HEK293 (cell line): ENCODE results near the gene SLC25A12.

Experiments used
- YY1 ChIP-seq: fragments of 450-650 bp; formaldehyde crosslinking; IDR thresholded peaks from 2 replicates; pipeline ENCODE4 v1.5.1; 2018; ENCODE audit warnings: missing biosample characterization, missing genetic modification characterization
- ZBTB1 ChIP-seq: fragments of 450-650 bp; formaldehyde crosslinking; IDR thresholded peaks from 2 replicates; pipeline ENCODE4 v1.5.1; 2016; ENCODE audit warnings: missing biosample characterization, missing genetic modification characterization
- ZNF324 ChIP-seq: fragments of 450-650 bp; formaldehyde crosslinking; IDR thresholded peaks from 2 replicates; pipeline ENCODE4 v1.5.1; 2016; ENCODE audit warnings: missing biosample characterization, missing genetic modification characterization
- TF ChIP-seq, protein P1 (sequence below): fragments of 450-650 bp; formaldehyde crosslinking; IDR thresholded peaks from 2 replicates; pipeline ENCODE4 v1.5.1; 2016; ENCODE audit warnings: missing biosample characterization, missing genetic modification characterization
- TF ChIP-seq, protein P2 (sequence below): fragments of 450-650 bp; formaldehyde crosslinking; optimal IDR thresholded peaks from 2 replicates; pipeline ENCODE3; 2016; ENCODE audit warnings: missing biosample characterization, mild to moderate bottlenecking, missing genetic modification characterization
- TF ChIP-seq, protein P3 (sequence below): fragments of 450-650 bp; formaldehyde crosslinking; IDR thresholded peaks from 2 replicates; pipeline ENCODE4 v1.5.1; 2016; ENCODE audit warnings: missing biosample characterization, missing genetic modification characterization

DNA sequence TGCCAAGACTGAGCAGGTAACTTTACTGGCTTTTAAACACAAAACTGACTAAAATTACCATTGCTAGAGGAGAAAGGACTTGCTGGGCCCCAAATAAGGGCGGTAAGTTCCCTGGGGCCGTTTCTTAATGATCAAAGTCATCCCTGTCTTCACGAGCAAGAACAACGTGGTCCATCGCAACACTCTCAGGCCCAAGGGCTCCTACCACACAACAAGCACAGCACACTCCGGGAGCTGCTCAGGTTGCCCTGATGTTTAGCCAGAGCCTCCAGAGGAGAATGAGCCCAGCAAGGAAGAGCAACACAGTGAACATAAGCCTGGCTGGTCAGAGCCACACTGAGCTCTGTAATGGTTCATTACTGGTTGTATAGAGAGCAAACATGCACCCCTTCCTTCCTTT, 104.1 kb downstream of the SLC25A12 start:
- TF ChIP-seq, protein P1, sequence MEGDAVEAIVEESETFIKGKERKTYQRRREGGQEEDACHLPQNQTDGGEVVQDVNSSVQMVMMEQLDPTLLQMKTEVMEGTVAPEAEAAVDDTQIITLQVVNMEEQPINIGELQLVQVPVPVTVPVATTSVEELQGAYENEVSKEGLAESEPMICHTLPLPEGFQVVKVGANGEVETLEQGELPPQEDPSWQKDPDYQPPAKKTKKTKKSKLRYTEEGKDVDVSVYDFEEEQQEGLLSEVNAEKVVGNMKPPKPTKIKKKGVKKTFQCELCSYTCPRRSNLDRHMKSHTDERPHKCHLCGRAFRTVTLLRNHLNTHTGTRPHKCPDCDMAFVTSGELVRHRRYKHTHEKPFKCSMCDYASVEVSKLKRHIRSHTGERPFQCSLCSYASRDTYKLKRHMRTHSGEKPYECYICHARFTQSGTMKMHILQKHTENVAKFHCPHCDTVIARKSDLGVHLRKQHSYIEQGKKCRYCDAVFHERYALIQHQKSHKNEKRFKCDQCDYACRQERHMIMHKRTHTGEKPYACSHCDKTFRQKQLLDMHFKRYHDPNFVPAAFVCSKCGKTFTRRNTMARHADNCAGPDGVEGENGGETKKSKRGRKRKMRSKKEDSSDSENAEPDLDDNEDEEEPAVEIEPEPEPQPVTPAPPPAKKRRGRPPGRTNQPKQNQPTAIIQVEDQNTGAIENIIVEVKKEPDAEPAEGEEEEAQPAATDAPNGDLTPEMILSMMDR (tag by site-specific recombination) = no peak
- TF ChIP-seq, protein P2, sequence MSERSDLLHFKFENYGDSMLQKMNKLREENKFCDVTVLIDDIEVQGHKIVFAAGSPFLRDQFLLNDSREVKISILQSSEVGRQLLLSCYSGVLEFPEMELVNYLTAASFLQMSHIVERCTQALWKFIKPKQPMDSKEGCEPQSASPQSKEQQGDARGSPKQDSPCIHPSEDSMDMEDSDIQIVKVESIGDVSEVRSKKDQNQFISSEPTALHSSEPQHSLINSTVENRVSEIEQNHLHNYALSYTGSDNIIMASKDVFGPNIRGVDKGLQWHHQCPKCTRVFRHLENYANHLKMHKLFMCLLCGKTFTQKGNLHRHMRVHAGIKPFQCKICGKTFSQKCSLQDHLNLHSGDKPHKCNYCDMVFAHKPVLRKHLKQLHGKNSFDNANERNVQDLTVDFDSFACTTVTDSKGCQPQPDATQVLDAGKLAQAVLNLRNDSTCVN (tag by site-specific recombination) = no peak
- TF ChIP-seq ZNF324 (no peak), YY1 (tag by site-specific recombination) (no peak), ZBTB1 (tag by site-specific recombination) (no peak)
- TF ChIP-seq, protein P3, sequence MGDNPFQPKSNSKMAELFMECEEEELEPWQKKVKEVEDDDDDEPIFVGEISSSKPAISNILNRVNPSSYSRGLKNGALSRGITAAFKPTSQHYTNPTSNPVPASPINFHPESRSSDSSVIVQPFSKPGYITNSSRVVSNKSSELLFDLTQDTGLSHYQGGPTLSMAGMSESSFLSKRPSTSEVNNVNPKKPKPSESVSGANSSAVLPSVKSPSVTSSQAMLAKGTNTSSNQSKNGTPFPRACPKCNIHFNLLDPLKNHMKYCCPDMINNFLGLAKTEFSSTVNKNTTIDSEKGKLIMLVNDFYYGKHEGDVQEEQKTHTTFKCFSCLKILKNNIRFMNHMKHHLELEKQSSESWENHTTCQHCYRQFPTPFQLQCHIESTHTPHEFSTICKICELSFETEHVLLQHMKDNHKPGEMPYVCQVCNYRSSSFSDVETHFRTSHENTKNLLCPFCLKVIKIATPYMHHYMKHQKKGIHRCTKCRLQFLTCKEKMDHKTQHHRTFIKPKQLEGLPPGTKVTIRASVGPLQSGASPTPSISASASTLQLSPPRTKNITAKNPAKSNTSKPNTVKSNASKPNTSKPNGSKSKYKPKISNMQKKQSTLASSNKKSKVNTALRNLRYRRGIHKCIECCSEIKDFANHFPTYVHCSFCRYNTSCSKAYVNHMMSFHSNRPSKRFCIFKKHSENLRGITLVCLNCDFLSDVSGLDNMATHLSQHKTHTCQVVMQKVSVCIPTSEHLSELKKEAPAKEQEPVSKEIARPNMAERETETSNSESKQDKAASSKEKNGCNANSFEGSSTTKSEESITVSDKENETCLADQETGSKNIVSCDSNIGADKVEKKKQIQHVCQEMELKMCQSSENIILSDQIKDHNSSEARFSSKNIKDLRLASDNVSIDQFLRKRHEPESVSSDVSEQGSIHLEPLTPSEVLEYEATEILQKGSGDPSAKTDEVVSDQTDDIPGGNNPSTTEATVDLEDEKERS = no peak
